PFSK-1 (cell line): ENCODE measurements around the gene GRIN2A.

Source experiments
- POLR2AphosphoS5 ChIP-seq: IDR thresholded peaks from 2 replicates; pipeline ENCODE4 v1.6.1; 2012; ENCODE audit warnings: low read depth, mild to moderate bottlenecking, control low read depth, low read length, moderate library complexity
- REST ChIP-seq, 2 experiments: IDR thresholded peaks; 2 replicates each; pipeline versions ENCODE4 v1.6.1 to v1.8.0; 2011 to 2012; ENCODE audit warnings: low read depth in 2 of 2, low read length in 2 of 2, control low read depth in 1 of 2, inconsistent platforms in 1 of 2, mild to moderate bottlenecking in 1 of 2, moderate library complexity in 1 of 2; ENCODE audit not compliant: insufficient read depth in 1 of 2
- SIN3A ChIP-seq: IDR thresholded peaks from 2 replicates; pipeline ENCODE4 v1.6.1; 2012; ENCODE audit warnings: mild to moderate bottlenecking, low read length, moderate library complexity, borderline replicate concordance; ENCODE audit not compliant: insufficient read depth
- TAF1 ChIP-seq: IDR thresholded peaks from 2 replicates; pipeline ENCODE4 v1.6.1; 2012; ENCODE audit warnings: low read length, control low read depth, borderline replicate concordance; ENCODE audit not compliant: insufficient read depth

GRCh38 chr16:9805109-9805508 lies 377.1 kb downstream of the GRIN2A start:
- TF ChIP-seq SIN3A (no peak), REST (IDR thresholded peaks at IDR 0.05; ENCODE audit: insufficient read depth in 1 of 2, low read depth in 2 of 2, low read length in 2 of 2) (no peak), POLR2AphosphoS5 (no peak), TAF1 (no peak)
